ENCODE measurements around the gene ETV3L.

ETV3L gene

DNA sequence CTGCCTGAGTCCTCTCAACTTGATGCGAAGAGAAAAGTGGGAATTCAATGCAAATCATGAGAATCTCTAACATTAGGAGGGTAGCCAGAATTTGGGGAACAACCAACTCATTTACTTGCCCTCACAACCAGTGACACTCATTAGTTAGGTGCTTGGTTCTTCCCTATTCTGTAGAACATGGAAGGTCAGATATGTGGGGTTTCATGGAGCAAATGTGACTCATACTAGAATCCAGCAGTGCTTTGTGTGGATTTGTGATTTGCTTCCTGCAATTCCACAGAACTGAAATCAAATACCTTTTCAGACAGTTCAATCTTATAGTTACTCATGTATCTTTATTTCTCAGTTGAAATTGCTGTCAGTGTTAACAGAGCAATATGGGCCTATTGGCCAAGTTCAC lies 45.5 kb upstream of the ETV3L start:
- WGBS, 2 donors (ENCODE audit: extremely low coverage in 2 of 2, insufficient read length in 2 of 2, insufficient replicate concordance in 1 of 2) = no CpG with 5 or more reads among the region's 1 CpG
- Histone ChIP-seq H2BK12ac (ENCODE audit: low read length) (no peak overlapping the region), H3K14ac (ENCODE audit: low read length) (no peak overlapping the region), H3K23ac (ENCODE audit: low read depth, low read length, poor library complexity) (no peak overlapping the region), H2BK5ac (ENCODE audit: low read length) (no peak overlapping the region), H3K18ac (ENCODE audit: low read length) (no peak overlapping the region), H4K91ac (ENCODE audit: low read depth, low read length, poor library complexity) (no peak overlapping the region), H3K36me3 (replicated peaks in 1 of 2; ENCODE audit: control insufficient read depth in 2 of 2, insufficient read depth in 2 of 2, low read length in 2 of 2) (no peaks in the 10 kb centered on the region), H2AK5ac (ENCODE audit: low read depth, low read length) (no peak overlapping the region), H3K4me1 (ENCODE audit: control insufficient read depth in 2 of 2, insufficient read depth in 1 of 2, low read depth in 1 of 2, low read length in 2 of 2) (peaks cover 0 to 5% of the 10 kb centered on the region in 2 donors), H3K4me2 (ENCODE audit: insufficient read depth, low read length, poor library complexity, severe bottlenecking) (no peak overlapping the region), H3K27ac (replicated peaks; ENCODE audit: low read length) (no peak overlapping the region), H2AFZ (ENCODE audit: low read length) (no peak overlapping the region), H2BK15ac (ENCODE audit: low read length) (no peak overlapping the region), H3K27me3 (ENCODE audit: control insufficient read depth in 3 of 3, insufficient read depth in 3 of 3, low read depth in 1 of 3, low read length in 3 of 3) (peaks cover 0 to 61% (median 0%) of the 10 kb centered on the region in 3 experiments), H3K9ac (ENCODE audit: low read depth, low read length, poor library complexity) (no peak overlapping the region), H3K9me3 (replicated peaks in 1 of 2; ENCODE audit: control insufficient read depth in 2 of 2, insufficient read depth in 1 of 2, low read depth in 1 of 2, low read length in 2 of 2) (no peaks in the 10 kb centered on the region), H3K4ac (ENCODE audit: low read length) (no peak overlapping the region), H4K8ac (ENCODE audit: low read depth, low read length) (no peak overlapping the region), H3K4me3 (ENCODE audit: low read length in 2 of 2) (no peak overlapping the region), H2BK120ac (ENCODE audit: low read depth, low read length) (no peak overlapping the region), H3K79me1 (ENCODE audit: low read depth, low read length) (no peaks in the 10 kb centered on the region)
- no peak for DNase-seq (ENCODE audit: low spot score)

GRCh38 chr1:157144509-157144908 lies 44.9 kb upstream of the ETV3L start:
- Histone ChIP-seq H3K9ac (ENCODE audit: low read depth, low read length, poor library complexity) (no peak overlapping the region), H2AFZ (ENCODE audit: low read length) (no peak overlapping the region), H4K91ac (ENCODE audit: low read depth, low read length, poor library complexity) (no peak overlapping the region), H2BK12ac (ENCODE audit: low read length) (no peak overlapping the region), H3K36me3 (replicated peaks in 1 of 2; ENCODE audit: control insufficient read depth in 2 of 2, insufficient read depth in 2 of 2, low read length in 2 of 2) (no peaks in the 10 kb centered on the region), H3K27me3 (ENCODE audit: control insufficient read depth in 3 of 3, insufficient read depth in 3 of 3, low read depth in 1 of 3, low read length in 3 of 3) (peaks cover 0 to 61% (median 0%) of the 10 kb centered on the region in 3 experiments), H2BK120ac (ENCODE audit: low read depth, low read length) (no peak overlapping the region), H3K4me1 (ENCODE audit: control insufficient read depth in 2 of 2, insufficient read depth in 1 of 2, low read depth in 1 of 2, low read length in 2 of 2) (peaks cover 0 to 5% of the 10 kb centered on the region in 2 donors), H3K14ac (ENCODE audit: low read length) (no peak overlapping the region), H2BK15ac (ENCODE audit: low read length) (no peak overlapping the region), H3K4me3 (ENCODE audit: low read length in 2 of 2) (no peak overlapping the region), H2AK5ac (ENCODE audit: low read depth, low read length) (no peak overlapping the region), H3K79me1 (ENCODE audit: low read depth, low read length) (no peaks in the 10 kb centered on the region), H3K18ac (ENCODE audit: low read length) (no peak overlapping the region), H3K23ac (ENCODE audit: low read depth, low read length, poor library complexity) (no peak overlapping the region), H2BK5ac (ENCODE audit: low read length) (no peak overlapping the region), H3K4me2 (ENCODE audit: insufficient read depth, low read length, poor library complexity, severe bottlenecking) (no peak overlapping the region), H3K9me3 (replicated peaks in 1 of 2; ENCODE audit: control insufficient read depth in 2 of 2, insufficient read depth in 1 of 2, low read depth in 1 of 2, low read length in 2 of 2) (no peaks in the 10 kb centered on the region), H3K4ac (ENCODE audit: low read length) (no peak overlapping the region), H4K8ac (ENCODE audit: low read depth, low read length) (no peak overlapping the region), H3K27ac (replicated peaks; ENCODE audit: low read length) (no peak overlapping the region)
- DNase-seq (ENCODE audit: low spot score) = no peak
- no CpG with 5 or more reads among the region's 1 CpG for WGBS, 2 donors (ENCODE audit: extremely low coverage in 2 of 2, insufficient read length in 2 of 2, insufficient replicate concordance in 1 of 2)

- Histone ChIP-seq H2BK12ac (ENCODE audit: low read length) (no peak overlapping the region), H4K8ac (ENCODE audit: low read depth, low read length) (no peak overlapping the region), H3K27me3 (ENCODE audit: control insufficient read depth in 3 of 3, insufficient read depth in 3 of 3, low read depth in 1 of 3, low read length in 3 of 3) (peaks cover 0 to 50% (median 0%) of the 10 kb centered on the region in 3 experiments), H2BK120ac (ENCODE audit: low read depth, low read length) (no peak overlapping the region), H3K4me3 (ENCODE audit: low read length in 2 of 2) (no peak overlapping the region), H3K9me3 (replicated peaks in 1 of 2; ENCODE audit: control insufficient read depth in 2 of 2, insufficient read depth in 1 of 2, low read depth in 1 of 2, low read length in 2 of 2) (no peaks in the 10 kb centered on the region), H2AK5ac (ENCODE audit: low read depth, low read length) (no peak overlapping the region), H3K14ac (ENCODE audit: low read length) (no peak overlapping the region), H3K4ac (ENCODE audit: low read length) (no peak overlapping the region), H3K9ac (ENCODE audit: low read depth, low read length, poor library complexity) (no peak overlapping the region), H2BK15ac (ENCODE audit: low read length) (no peak overlapping the region), H3K23ac (ENCODE audit: low read depth, low read length, poor library complexity) (no peak overlapping the region), H3K36me3 (replicated peaks in 1 of 2; ENCODE audit: control insufficient read depth in 2 of 2, insufficient read depth in 2 of 2, low read length in 2 of 2) (no peaks in the 10 kb centered on the region), H2BK5ac (ENCODE audit: low read length) (no peak overlapping the region), H3K4me1 (ENCODE audit: control insufficient read depth in 2 of 2, insufficient read depth in 1 of 2, low read depth in 1 of 2, low read length in 2 of 2) (peaks cover 0 to under 1% of the 10 kb centered on the region in 2 donors), H3K18ac (ENCODE audit: low read length) (no peak overlapping the region), H4K91ac (ENCODE audit: low read depth, low read length, poor library complexity) (no peak overlapping the region), H3K79me1 (ENCODE audit: low read depth, low read length) (no peaks in the 10 kb centered on the region), H3K4me2 (ENCODE audit: insufficient read depth, low read length, poor library complexity, severe bottlenecking) (no peak overlapping the region), H2AFZ (ENCODE audit: low read length) (no peak overlapping the region), H3K27ac (replicated peaks; ENCODE audit: low read length) (no peak overlapping the region)
- no peak for DNase-seq (ENCODE audit: low spot score)
- no CpG with 5 or more reads among the region's 3 CpGs for WGBS, 2 donors (ENCODE audit: extremely low coverage in 2 of 2, insufficient read length in 2 of 2, insufficient replicate concordance in 1 of 2)
Observed at GRCh38 chr1:157142765-157143423, 43.3 kb upstream of the ETV3L start.

GRCh38 chr1:157142201-157142600 lies 42.6 kb upstream of the ETV3L start:
- Histone ChIP-seq H2BK120ac (ENCODE audit: low read depth, low read length) (no peak overlapping the region), H3K4me3 (ENCODE audit: low read length in 2 of 2) (no peak overlapping the region), H3K79me1 (ENCODE audit: low read depth, low read length) (peaks cover 2% of the 10 kb centered on the region), H3K14ac (ENCODE audit: low read length) (no peak overlapping the region), H3K23ac (ENCODE audit: low read depth, low read length, poor library complexity) (no peak overlapping the region), H3K36me3 (replicated peaks in 1 of 2; ENCODE audit: control insufficient read depth in 2 of 2, insufficient read depth in 2 of 2, low read length in 2 of 2) (no peaks in the 10 kb centered on the region), H4K8ac (ENCODE audit: low read depth, low read length) (no peak overlapping the region), H3K4me2 (ENCODE audit: insufficient read depth, low read length, poor library complexity, severe bottlenecking) (no peak overlapping the region), H2AFZ (ENCODE audit: low read length) (no peak overlapping the region), H3K27me3 (ENCODE audit: control insufficient read depth in 3 of 3, insufficient read depth in 3 of 3, low read depth in 1 of 3, low read length in 3 of 3) (peaks cover 0 to 43% (median 0%) of the 10 kb centered on the region in 3 experiments), H3K9me3 (replicated peaks in 1 of 2; ENCODE audit: control insufficient read depth in 2 of 2, insufficient read depth in 1 of 2, low read depth in 1 of 2, low read length in 2 of 2) (no peaks in the 10 kb centered on the region), H2BK12ac (ENCODE audit: low read length) (no peak overlapping the region), H4K91ac (ENCODE audit: low read depth, low read length, poor library complexity) (no peak overlapping the region), H3K18ac (ENCODE audit: low read length) (no peak overlapping the region), H3K4ac (ENCODE audit: low read length) (no peak overlapping the region), H3K27ac (replicated peaks; ENCODE audit: low read length) (no peak overlapping the region), H3K9ac (ENCODE audit: low read depth, low read length, poor library complexity) (no peak overlapping the region), H2BK5ac (ENCODE audit: low read length) (no peak overlapping the region), H3K4me1 (ENCODE audit: control insufficient read depth in 2 of 2, insufficient read depth in 1 of 2, low read depth in 1 of 2, low read length in 2 of 2) (peaks cover 0 to 3% of the 10 kb centered on the region in 2 donors), H2BK15ac (ENCODE audit: low read length) (no peak overlapping the region), H2AK5ac (ENCODE audit: low read depth, low read length) (no peak overlapping the region)
- no CpG with 5 or more reads among the region's 2 CpGs for WGBS, 2 donors (ENCODE audit: extremely low coverage in 2 of 2, insufficient read length in 2 of 2, insufficient replicate concordance in 1 of 2)
- DNase-seq (ENCODE audit: low spot score) = no peak

Measured in neuronal stem cell (in vitro differentiated cells).